COR-L47 (cell line): Measurements from ENCODE around the gene PPDPF.
"Not testable (repeated sequence)": the region's sequence is repeated elsewhere in the genome, so short reads cannot be mapped to it uniquely, and the experiment has no call there.

ENCODE experiments used
- DNase-seq: peaks from one replicate; lab custom pipeline; 2025; lab: John Stamatoyannopoulos, UW

PPDPF gene

DNA sequence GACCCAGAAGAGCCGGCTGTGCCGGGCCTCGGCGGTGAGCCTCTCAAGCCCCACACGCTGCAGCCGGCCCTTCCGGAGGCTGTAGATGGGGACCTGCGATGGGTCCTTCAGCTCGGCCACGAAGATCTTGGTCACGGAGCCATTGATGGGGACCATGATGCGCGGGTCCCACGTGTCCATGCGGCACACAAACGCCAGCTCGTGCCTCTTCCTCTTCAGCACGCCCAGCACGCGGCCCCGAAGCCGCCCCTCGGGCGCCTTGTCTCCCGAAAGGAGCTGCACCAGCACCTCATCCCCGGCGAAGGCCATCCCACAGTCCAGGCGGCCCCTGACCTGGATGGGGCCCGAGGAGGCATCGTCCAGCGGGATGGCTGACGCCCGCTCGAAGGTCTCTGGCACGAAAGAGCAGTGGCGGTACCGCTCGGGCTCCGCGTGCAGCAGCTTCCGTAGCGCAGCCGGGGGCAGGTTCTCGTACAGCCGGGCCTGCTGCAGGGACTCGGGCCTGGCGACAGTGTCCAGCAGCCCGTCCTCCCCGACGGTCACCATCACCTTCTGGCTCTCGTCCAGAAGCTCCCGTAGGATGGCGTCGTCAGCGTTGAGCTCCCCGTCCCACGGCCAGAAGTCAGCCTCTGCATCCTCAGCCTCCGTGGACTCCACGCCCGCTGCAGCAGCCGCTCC lies 44.6 kb downstream of the PPDPF start:
- DNase-seq: no peak

- no peak for DNase-seq
Measured at GRCh38 chr20:63565699-63566335, 45.3 kb downstream of the PPDPF start.

- DNase-seq: no peak
Measured at GRCh38 chr20:63566395-63567135, 46.0 kb downstream of the PPDPF start.

- DNase-seq: no peak
Measured at GRCh38 chr20:63567136-63567385, 46.5 kb downstream of the PPDPF start.

DNA sequence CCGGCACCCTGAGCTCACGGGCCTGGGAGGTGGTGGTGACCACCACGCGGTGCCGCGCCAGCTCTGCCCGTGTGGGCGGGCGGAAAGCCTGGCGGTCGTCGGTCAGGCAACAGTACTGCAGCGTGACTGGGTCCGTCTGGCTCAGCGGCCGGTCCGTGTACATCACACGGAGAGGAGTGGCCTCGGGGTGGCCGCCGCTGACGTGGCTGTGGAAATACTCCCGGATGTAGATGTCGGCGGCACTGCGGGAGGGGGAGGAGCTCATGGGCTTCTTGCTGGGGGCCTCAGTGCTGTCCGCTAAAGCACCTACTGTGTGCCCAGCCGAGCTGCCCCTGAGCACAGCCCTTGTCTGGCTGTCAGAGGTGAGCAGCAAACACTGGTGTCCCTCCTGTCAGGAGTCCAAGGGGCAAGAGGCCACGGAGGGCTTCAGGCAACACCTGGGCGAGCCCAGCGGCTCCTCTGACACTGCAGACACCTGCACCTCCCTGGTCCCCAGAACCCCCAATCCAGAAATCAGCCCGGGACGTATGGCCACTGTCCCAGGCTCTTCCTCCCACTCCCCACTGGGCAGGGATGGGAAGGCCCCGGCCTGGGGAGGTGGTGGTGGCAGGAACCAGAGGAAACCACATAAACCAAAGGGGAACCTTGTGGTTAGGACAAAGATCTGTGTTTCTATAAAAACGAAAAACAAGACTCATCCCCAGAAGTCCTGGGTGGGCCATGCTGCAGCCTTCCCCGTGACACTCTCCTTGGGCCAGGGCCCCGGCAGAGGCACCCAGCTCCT lies 47.0 kb downstream of the PPDPF start:
- no peak for DNase-seq

DNA sequence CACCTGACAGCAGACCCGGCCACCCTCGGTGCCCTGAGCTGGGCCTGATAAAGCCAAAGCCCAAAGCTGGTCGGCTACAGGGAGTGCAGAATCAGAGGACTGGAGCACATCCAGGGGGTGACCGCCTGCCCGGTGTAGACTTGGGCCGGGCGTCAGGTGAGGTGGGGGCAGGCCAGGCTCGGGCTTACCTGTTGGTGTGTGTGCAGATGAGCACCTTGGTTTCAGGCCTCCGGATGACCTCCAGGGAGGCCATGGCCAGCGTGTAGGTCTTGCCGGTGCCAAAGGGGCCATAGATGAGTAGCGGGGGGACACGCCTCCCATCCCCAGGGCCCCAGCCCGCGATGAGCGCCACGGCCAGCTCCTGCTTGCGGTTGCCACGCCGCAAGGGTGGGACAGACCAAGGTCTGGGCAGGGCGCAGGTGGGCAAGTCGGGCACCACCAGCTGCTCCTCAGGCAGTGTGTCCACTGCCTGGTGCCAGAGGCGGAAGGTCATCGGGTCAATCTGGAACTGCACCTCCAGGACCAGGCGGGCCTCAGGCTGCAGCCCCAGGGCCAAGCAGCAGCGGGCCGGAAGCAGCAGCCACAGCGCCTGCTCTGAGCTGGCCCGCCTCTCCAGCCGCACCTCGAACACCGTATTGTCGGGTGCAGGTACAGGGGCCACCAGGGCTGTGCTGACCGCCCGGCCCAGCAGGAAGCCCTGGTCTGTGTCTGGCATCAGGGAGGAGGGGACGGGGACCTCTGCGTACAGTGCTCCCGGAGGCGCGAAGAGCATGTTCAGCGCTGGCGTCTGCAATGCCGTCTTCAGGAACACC lies 47.8 kb downstream of the PPDPF start:
- no peak for DNase-seq

DNA sequence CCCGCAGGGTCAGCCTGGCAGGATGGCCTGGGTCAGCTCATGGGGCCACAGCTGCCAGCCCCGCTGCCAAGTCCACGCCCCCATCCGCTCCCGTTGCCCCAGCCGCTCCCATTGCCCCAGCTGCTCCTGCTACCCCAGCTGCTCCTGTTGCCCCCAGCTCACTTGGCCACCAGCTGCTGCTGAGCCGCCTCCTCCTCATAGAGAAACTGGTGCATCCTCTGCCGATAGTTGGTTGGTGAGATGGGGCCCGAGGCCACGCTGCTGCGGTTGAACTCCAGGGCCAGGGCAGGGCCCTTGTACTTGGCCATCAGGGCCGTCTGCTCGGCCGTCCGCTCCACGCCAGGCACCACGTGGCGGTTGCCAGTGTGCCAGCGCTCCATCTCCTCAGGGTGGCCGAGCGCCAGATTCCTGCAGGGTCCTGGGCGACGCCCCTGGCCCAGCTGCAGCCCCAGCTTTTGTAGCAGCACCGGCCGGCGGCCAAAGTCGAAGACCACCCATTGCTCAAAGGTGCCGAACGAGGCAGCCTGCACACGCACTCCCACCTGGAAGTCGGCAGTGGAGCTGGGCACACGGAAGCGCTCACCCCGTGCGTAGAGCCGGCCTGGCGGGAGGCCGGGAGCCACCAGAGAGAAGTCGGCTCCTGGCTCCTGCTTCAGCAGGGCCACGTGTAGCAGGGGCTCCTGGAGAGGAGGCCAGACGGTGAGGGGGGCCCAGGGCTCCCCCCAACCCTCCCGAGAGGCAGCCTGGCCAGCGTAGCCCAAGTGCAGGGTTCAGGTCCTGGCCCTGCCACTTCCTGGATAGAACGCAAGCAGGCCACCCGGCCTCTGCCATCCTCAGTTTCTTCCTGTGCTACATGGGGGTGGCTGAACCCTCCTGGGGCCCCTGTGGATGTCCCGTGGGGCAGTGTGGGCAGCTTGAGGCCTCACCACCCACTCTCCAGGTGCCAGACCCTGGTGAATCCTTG lies 48.7 kb downstream of the PPDPF start:
- peak; percentile 93 for DNase-seq

GRCh38 chr20:63570281-63571086 lies 49.9 kb downstream of the PPDPF start:
- DNase-seq: no peak

DNA sequence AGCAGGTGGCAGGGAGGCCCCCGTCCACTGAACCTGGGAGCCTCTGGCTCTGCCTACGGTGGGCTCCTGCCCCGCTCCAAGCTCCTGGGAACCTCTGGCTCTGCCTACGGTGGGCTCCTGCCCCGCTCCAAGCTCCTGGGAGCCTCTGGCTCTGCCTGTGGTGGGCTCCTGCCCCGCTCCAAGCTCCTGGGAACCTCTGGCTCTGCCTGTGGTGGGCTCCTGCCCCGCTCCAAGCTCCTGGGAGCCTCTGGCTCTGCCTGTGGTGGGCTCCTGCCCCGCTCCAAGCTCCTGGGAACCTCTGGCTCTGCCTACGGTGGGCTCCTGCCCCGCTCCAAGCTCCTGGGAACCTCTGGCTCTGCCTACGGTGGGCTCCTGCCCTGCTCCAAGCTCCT lies 50.5 kb downstream of the PPDPF start:
- not testable (repeated sequence) for DNase-seq
